MM.1S (cell line): Measurements from ENCODE around the gene TRIM25.

Experiments
- DNase-seq: peaks from one replicate; pipeline ENCODE4 v3.0.0-alpha.2; 2015
- H2AFZ ChIP-seq: fragments of 300-600 bp; sonication (generic); 2 replicates; pipeline ENCODE4 v1.6.0; 2016; ENCODE audit warnings: antibody characterized with exemption, low read length
- H3F3A ChIP-seq: fragments of 300-600 bp; sonication (generic); 2 replicates; pipeline ENCODE4 v1.6.1; 2016; ENCODE audit warnings: mild to moderate bottlenecking, antibody characterized with exemption, low read length, moderate library complexity, mixed read lengths; ENCODE audit not compliant: insufficient read depth
- H3K27ac ChIP-seq: fragments of 300-600 bp; sonication (generic); 2 replicates; pipeline ENCODE4 v1.5.1; 2016; ENCODE audit warnings: mild to moderate bottlenecking, low read length
- H3K27me3 ChIP-seq: fragments of 300-600 bp; sonication (generic); replicated peaks from 2 replicates; pipeline ENCODE4 v1.6.0; 2016; ENCODE audit warnings: low read length; ENCODE audit not compliant: insufficient read depth
- H3K36me3 ChIP-seq: fragments of 300-600 bp; sonication (generic); replicated peaks from 2 replicates; pipeline ENCODE4 v1.6.1; 2016; ENCODE audit warnings: mild to moderate bottlenecking, low read length, mixed read lengths; ENCODE audit not compliant: insufficient read depth
- H3K4me1 ChIP-seq: fragments of 300-600 bp; sonication (generic); 2 replicates; pipeline ENCODE4 v1.6.1; 2016; ENCODE audit warnings: low read length, mixed read lengths
- H3K4me2 ChIP-seq: fragments of 300-600 bp; sonication (generic); 2 replicates; pipeline ENCODE4 v1.6.0; 2016; ENCODE audit warnings: low read depth, low read length
- H3K4me3 ChIP-seq: fragments of 300-600 bp; sonication (generic); 2 replicates; pipeline ENCODE4 v1.5.1; 2016; ENCODE audit warnings: low read length, mixed read lengths
- H3K79me2 ChIP-seq: fragments of 300-600 bp; sonication (generic); 2 replicates; pipeline ENCODE4 v1.6.1; 2016; ENCODE audit warnings: mixed run types, low read length, mixed read lengths
- H3K9ac ChIP-seq: fragments of 300-600 bp; sonication (generic); 2 replicates; pipeline ENCODE4 v1.6.1; 2016; ENCODE audit warnings: low read length, mixed read lengths
- H3K9me2 ChIP-seq: fragments of 300-600 bp; sonication (generic); replicated peaks from 2 replicates; pipeline ENCODE4 v1.6.1; 2016; ENCODE audit warnings: mild to moderate bottlenecking, low read length, mixed read lengths; ENCODE audit not compliant: insufficient read depth
- H3K9me3 ChIP-seq: fragments of 300-600 bp; sonication (generic); replicated peaks from 2 replicates; pipeline ENCODE4 v1.6.1; 2016; ENCODE audit warnings: mild to moderate bottlenecking, low read length, mixed read lengths; ENCODE audit not compliant: insufficient read depth
- H4K20me1 ChIP-seq: fragments of 300-600 bp; sonication (generic); 2 replicates; pipeline ENCODE4 v1.6.1; 2016; ENCODE audit warnings: mild to moderate bottlenecking, low read length, moderate library complexity, mixed read lengths; ENCODE audit not compliant: insufficient read depth
- EZH2 ChIP-seq: fragments of 300-600 bp; sonication (generic); optimal IDR thresholded peaks from 2 replicates; pipeline ENCODE3; 2017; ENCODE audit warnings: low read depth, mild to moderate bottlenecking, antibody characterized with exemption, low read length, mixed read lengths
- EZH2phosphoT487 ChIP-seq: fragments of 300-600 bp; sonication (generic); IDR thresholded peaks from 2 replicates; pipeline ENCODE4 v1.6.1; 2018; ENCODE audit warnings: antibody characterized with exemption, low read length
- TF ChIP-seq, protein P1 (sequence below): fragments of 300-600 bp; sonication (generic); IDR thresholded peaks from 2 replicates; pipeline ENCODE4 v1.5.1; 2016; ENCODE audit warnings: antibody characterized with exemption, low read length, mixed read lengths

Gene TRIM25

GRCh38 chr17:56894859-56895455 lies 18.9 kb downstream of the TRIM25 start:
- Histone ChIP-seq H3K4me1 (peaks cover 31% of the 10 kb centered on the region), H3K27ac (no peak overlapping the region), H3K4me3 (no peak overlapping the region), H3K9me2 (no peaks in the 10 kb centered on the region), H3K79me2 (peaks cover 80% of the 10 kb centered on the region), H3K9ac (no peak overlapping the region), H2AFZ (no peak overlapping the region), H3K36me3 (peaks cover 49% of the 10 kb centered on the region), H3K9me3 (no peaks in the 10 kb centered on the region), H4K20me1 (no peaks in the 10 kb centered on the region), H3K27me3 (no peaks in the 10 kb centered on the region), H3K4me2 (no peak overlapping the region), H3F3A (no peaks in the 10 kb centered on the region)
- no peak for TF ChIP-seq EZH2
- no peak for TF ChIP-seq EZH2phosphoT487
- TF ChIP-seq, protein P1, sequence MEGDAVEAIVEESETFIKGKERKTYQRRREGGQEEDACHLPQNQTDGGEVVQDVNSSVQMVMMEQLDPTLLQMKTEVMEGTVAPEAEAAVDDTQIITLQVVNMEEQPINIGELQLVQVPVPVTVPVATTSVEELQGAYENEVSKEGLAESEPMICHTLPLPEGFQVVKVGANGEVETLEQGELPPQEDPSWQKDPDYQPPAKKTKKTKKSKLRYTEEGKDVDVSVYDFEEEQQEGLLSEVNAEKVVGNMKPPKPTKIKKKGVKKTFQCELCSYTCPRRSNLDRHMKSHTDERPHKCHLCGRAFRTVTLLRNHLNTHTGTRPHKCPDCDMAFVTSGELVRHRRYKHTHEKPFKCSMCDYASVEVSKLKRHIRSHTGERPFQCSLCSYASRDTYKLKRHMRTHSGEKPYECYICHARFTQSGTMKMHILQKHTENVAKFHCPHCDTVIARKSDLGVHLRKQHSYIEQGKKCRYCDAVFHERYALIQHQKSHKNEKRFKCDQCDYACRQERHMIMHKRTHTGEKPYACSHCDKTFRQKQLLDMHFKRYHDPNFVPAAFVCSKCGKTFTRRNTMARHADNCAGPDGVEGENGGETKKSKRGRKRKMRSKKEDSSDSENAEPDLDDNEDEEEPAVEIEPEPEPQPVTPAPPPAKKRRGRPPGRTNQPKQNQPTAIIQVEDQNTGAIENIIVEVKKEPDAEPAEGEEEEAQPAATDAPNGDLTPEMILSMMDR: no peak
- no peak for DNase-seq

DNA sequence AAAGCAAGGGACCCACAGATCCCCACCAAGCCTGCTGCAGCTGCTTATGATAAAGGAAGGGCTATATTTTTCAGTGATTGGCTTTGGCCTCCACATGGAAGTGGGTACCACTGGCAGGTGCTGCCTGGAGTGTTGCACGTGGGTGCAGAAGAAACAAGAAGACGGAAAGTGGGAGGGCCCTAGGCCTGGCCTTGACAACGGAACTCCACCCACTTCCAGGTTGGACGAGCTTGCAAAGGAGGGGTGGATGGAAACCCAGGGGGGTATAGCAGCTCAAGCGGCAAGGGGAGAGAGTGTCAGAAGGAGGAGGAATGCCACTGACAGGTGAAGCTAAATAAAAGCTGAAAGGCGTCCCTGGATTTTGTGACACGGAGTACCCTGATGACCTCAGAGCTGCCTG lies 20.3 kb downstream of the TRIM25 start:
- TF ChIP-seq EZH2phosphoT487 (no peak), EZH2 (no peak)
- TF ChIP-seq, protein P1: no peak
- Histone ChIP-seq H3K79me2 (peaks cover 67% of the 10 kb centered on the region), H4K20me1 (no peaks in the 10 kb centered on the region), H3K9me3 (no peaks in the 10 kb centered on the region), H3K27me3 (no peaks in the 10 kb centered on the region), H3K4me1 (peaks cover 20% of the 10 kb centered on the region), H3K27ac (no peak overlapping the region), H2AFZ (no peak overlapping the region), H3K4me3 (no peak overlapping the region), H3K9ac (no peak overlapping the region), H3F3A (no peaks in the 10 kb centered on the region), H3K9me2 (no peaks in the 10 kb centered on the region), H3K36me3 (peaks cover 43% of the 10 kb centered on the region), H3K4me2 (no peak overlapping the region)
- no peak for DNase-seq

GRCh38 chr17:56892333-56892732 lies 21.5 kb downstream of the TRIM25 start:
- Histone ChIP-seq H3K36me3 (peaks cover 44% of the 10 kb centered on the region), H3K9me2 (no peaks in the 10 kb centered on the region), H3K27me3 (no peaks in the 10 kb centered on the region), H4K20me1 (no peaks in the 10 kb centered on the region), H3K4me1 (peaks cover 9% of the 10 kb centered on the region), H3K9ac (no peak overlapping the region), H3K4me3 (no peak overlapping the region), H3K9me3 (no peaks in the 10 kb centered on the region), H3K79me2 (peaks cover 55% of the 10 kb centered on the region), H2AFZ (no peak overlapping the region), H3K27ac (no peak overlapping the region), H3F3A (no peaks in the 10 kb centered on the region; the same call in 1 of the 2 replicates), H3K4me2 (no peak overlapping the region)
- no peak for TF ChIP-seq EZH2
- TF ChIP-seq, protein P1: no peak
- TF ChIP-seq EZH2phosphoT487: no peak
- DNase-seq: no peak
